HG02571 (cell line): ENCODE measurements around the gene IRAK2.
"Not testable (repeated sequence)": the region's sequence is repeated elsewhere in the genome, so short reads cannot be mapped to it uniquely, and the experiment has no call there.

Experiments used
- ATAC-seq: cut with Tn5 transposase; IDR thresholded peaks from one replicate; pipeline ENCODE4 v1.9.1; 2021; ENCODE audit warnings: mild to moderate bottlenecking, moderate library complexity; ENCODE audit not compliant: unreplicated experiment

The IRAK2 gene

GRCh38 chr3:10248984-10249748, 84.4 kb downstream of the IRAK2 start:
- ATAC-seq = no peak

- no peak for ATAC-seq
Observed at GRCh38 chr3:10249833-10250232, 85.1 kb downstream of the IRAK2 start.

- ATAC-seq = no peak
Observed at GRCh38 chr3:10251006-10251405, 86.3 kb downstream of the IRAK2 start.

- no peak for ATAC-seq
Observed at GRCh38 chr3:10253731-10254130, 89.0 kb downstream of the IRAK2 start.

- no peak for ATAC-seq
Observed at GRCh38 chr3:10255835-10256234, 91.1 kb downstream of the IRAK2 start.

GRCh38 chr3:10259036-10259435, 94.3 kb downstream of the IRAK2 start:
- ATAC-seq = no peak

DNA sequence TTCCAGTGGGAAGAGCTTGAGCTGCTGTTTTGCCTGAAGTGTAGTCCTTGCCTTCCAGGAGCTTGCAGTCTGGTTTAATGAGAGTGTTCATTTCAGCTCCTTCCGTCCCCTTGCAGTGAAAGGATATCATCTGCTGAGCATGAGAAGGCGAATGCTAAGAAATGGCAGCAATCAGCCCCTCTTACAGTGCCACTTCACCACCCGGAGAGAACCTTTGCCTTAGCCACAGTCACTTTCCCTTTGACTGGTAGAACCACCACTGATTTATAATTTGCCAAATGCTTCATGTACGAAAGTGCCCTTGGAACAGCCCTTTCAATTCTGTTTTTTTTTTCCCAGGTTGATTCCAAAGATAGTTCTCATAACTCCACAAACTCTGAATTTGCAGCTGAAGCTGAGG, 95.1 kb downstream of the IRAK2 start:
- no peak for ATAC-seq

- ATAC-seq = no peak
Observed at GRCh38 chr3:10260211-10260701, 95.5 kb downstream of the IRAK2 start.

GRCh38 chr3:10262027-10262426, 97.3 kb downstream of the IRAK2 start:
- ATAC-seq = no peak

DNA sequence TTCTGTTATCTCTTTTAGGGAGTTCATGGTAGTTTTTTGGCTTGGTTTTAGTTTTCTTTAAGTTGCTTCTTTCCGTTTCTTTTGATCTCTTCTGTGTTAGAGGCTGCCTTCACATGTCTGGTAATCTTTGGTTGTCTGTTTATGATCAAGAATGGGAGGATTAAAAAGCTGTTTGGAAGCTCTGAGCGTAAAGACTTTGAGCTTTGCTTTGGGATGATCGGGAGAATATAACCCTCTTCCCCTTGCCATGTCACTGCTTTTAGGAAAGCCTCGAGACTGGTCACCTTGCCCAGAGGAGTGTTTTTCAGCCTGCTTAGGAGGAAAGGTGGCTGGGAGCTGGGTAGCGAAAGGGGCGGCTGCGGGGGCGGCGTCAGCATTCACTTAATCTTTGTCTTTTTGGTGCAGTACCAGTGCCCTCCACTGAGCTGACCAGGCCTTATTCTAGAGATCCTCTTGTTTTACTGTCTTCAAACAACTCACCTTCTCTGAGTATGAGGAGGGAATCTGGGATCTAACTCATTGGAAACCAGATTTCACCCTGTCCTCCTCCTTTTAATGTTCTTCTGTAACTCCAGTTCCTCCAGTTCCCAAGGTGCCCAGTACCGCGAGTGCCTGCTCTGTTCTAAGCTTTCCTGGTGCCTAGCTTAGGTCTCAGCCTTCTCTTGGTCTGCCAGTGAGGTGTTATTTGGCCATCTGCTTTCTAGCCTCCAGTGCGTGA, 99.1 kb downstream of the IRAK2 start:
- ATAC-seq = no peak

GRCh38 chr3:10265833-10266232, 101.1 kb downstream of the IRAK2 start:
- no peak for ATAC-seq

GRCh38 chr3:10266936-10267335, 102.2 kb downstream of the IRAK2 start:
- not testable (repeated sequence) for ATAC-seq

DNA sequence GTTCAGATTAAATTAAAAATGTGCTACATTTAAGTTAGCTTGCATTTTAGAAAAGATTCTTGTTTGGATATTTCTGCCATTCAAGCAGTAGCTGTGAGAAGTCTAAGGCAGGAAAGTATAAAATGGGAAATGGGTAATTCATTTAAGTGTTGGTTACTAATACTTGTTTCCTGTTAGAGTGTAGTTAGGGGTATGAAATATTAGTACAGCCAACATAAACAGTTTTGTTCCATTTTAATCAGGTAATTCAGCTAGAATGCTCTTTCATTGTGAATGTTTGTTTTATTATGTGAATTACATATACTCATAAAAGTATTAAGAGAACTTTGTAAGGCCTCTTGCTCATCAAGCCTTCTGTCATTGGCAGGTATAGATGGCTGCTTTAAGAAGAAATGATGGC, 103.4 kb downstream of the IRAK2 start:
- no peak for ATAC-seq

- no peak for ATAC-seq
Observed at GRCh38 chr3:10268930-10269329, 104.2 kb downstream of the IRAK2 start.

GRCh38 chr3:10269443-10269842, 104.7 kb downstream of the IRAK2 start:
- ATAC-seq = no peak

DNA sequence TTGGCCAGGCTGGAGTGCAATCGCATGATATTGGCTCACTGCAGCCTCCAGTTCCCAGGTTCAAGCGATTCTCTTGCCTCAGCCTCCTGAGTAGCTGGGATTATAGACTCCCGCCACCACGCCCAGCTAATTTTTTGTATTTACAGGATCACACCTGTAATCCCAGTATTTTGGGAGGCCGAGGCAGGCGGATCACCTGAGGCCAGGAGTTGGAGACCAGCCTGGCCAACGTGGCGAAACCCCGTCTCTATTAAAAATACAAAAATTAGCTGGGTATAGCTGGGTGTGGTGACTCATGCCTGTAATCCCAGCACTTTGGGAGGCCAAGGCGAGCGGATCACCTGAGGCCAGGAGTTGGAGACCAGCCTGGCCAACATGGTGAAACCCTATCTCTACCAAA, 107.8 kb downstream of the IRAK2 start:
- not testable (repeated sequence) for ATAC-seq

GRCh38 chr3:10272977-10273376, 108.3 kb downstream of the IRAK2 start:
- ATAC-seq = no peak

DNA sequence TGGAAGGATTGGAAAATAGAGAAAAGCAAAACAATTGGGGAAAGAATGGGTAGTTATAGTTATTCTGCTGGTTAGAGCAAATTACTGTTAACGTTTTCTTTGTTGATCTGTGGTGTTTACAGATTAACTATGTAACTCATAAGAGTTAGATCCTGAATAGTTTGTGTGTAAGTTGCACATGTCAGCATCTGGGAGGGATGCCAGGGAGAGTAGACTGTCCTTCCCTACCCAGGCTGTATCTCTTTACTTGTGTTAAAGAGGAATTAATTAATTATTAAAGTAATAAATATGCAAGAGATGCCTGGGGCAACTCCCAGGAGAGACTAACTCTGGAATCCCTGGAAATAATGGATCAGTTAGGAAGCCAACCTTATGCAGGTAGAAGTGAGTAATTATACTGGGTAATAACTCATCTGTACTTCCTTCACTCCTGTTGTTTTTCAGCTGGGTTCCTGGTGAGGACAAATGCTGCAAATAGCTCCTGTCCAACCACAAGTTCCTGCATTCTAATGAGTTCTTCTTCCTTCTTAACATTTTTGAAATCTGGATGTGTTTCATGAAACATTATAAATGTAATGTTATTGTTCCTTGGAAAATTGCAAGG, 109.1 kb downstream of the IRAK2 start:
- no peak for ATAC-seq

- no peak for ATAC-seq
Observed at GRCh38 chr3:10274601-10275000, 109.9 kb downstream of the IRAK2 start.

DNA sequence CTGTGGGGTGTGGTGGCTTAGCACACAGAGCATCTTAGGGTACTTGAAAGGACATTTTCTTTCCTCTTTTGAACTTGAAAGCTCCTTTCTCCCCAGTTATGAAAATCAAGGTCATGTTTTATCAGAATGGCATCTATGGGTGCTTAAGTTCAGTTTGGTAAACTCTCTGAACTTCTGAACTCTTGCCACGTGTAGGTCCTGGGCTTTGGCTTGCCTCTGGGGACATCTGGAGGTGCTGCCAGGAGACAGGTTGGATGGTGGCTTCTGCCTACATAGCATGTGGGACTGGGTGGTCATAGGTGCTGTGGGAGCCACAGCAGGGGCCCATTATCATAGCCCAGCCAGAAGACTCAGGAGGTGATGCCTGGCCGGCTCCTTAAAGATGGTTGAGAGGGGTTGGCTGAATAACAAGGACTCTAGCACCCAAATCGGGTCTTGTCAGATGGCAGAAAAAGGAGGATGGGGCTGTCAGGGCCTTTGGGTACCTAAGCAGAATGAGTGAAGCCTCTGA, 112.5 kb downstream of the IRAK2 start:
- ATAC-seq = no peak

DNA sequence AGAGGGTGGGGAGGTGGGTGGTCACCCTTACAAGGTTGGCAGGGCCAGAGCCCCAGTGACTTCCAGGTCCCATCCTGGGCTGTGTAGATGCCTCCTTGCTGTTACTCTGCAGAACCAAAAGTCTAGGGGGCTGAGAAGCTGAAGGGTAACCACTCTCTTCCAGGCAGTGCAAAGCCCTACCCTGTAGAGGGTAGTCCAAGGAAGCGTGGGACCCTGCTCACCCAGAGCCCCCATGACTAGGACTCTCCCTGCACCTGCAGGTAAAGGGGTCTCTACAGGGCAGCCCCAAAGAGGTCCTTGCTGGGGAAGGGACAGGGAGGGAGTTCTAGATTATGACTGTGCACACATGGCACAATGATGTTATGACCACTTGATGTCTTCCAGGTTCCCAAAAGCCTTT, 113.8 kb downstream of the IRAK2 start:
- no peak for ATAC-seq
